ENCODE measurements around the gene YAF2.
A peak's percentile ranks its signal among the peaks of the same experiment; 100 is the strongest.
"Not testable (repeated sequence)": the region's sequence is repeated elsewhere in the genome, so short reads cannot be mapped to it uniquely, and the experiment has no call there.

The YAF2 gene

DNA sequence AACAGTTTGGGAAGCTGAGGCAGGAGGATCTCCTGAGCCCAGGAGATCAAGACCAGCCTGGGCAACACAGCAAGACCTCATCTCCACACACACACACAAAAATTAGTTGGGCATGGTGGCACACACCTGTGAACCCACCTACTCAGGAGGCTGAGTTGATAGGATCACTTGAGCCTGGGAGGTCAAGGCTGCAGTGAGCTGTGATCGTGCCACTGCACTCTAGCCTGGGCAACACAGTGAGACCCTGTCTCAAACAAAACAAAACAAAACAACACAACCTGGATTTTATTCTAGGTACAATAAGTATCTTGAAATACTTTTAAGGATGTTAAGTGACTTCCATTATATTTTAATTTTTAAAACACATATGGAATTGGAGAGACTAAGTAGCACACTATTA lies 45.8 kb downstream of the YAF2 start:
- DNase-seq, result no peak

DNA sequence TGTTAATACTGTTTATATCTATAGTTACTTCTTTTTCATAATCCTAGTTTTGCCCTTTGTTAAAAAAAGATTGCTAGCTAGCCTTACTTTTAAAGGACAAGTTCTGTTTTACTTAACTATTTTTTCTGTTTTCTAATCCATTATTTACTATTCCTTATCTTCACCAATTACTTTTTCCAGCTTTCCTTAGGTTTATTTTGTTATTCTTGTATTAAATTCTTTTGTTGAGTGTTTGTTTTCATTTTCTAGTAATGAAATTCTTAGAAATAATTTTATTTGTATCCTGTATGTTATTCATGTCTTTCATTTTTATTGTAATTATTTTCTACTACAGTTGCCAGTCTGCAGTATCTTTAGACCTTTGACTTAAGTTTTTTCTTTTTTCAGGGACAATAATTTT lies 47.7 kb downstream of the YAF2 start:
- DNase-seq, result no peak

DNA sequence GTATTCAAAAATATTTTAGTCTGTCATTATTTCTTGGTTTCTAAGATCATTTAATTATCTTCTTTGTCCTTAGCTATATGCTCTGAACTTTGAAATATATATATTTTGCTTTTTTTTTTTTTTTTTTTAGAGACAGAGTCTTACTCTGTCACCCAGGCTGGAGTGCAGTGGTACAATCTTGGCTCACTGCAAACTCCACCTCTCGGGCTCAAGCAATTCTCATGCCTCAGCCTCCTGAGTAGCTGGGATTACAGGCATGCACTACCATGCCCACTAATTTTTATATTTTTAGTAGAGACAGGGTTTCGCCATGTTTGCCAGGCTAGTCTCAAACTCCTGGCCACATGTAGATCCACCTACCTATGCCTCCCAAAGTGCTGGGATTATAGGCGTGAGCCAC lies 49.8 kb downstream of the YAF2 start:
- not testable (repeated sequence) for DNase-seq

- DNase-seq, result no peak
These were observed 50.2 kb downstream of the YAF2 start for GRCh38 chr12:42187799-42188198.

- DNase-seq, result no peak
These were observed 51.3 kb downstream of the YAF2 start for GRCh38 chr12:42186793-42187192.

DNA sequence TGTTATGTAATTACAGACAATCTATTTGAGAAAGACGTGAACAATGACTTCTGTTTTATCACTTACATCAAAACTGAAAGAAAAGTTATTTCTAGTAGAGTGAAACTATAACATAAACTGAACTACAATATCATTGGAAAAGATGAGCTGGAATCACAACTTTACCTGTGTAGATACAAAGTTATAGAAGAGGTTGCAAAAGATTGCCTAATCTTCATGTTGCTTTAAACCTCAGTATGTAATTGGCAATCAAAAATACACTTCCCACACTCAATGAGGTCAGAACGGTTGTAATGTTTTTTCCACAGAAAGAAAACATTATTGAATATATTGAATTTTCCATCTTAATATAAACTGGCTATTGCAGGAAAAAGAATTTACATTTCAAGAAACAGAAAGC lies 55.7 kb downstream of the YAF2 start:
- no peak for DNase-seq

DNA sequence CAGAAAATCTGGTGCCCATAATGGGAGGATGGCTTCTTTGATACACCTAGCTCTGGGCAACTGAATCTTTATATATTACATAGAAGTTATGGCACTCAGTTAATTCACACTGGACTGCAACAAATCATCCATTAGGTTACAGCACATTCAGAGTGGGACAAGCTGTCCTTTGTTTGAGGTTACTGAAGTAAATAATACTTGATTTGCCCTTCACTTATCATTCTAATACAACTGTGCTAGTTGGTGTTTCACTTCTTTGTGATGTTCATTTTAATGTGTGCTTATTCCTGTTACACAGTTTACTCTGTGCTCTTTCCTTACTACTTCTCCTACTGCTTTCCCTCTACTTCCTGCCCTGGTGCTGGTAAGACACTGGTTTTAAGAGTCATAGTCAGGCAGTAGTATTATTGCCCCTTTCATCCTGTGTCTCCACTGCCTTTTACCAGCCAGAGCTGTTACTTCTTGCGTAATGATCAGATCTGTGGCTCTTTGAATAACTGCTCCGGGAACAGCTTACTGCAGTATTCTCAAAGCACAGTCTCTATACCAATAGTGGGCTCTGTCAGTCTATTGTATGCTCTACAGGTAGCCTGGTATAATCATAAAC lies 57.0 kb downstream of the YAF2 start:
- peak; percentile 18 for DNase-seq

DNA sequence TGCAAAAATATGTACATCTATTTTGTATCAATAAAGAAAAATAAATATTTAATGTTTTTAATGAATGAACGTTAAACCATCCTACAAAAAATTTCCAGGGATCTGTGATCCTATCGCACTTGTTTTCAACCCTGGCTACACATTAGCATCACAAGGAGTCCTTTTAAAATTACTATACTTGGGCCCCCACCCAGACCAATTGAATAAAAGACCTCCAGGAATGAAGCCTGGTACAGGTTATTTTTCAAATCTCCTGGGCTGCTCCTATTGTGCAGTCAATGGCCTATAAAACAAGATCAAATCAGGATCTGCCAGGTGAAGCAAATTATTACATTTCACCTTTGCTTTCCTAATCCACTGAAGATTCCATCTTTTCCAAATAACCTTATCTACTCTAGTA lies 59.9 kb downstream of the YAF2 start:
- DNase-seq, result no peak

GRCh38 chr12:42174978-42175377 lies 63.1 kb downstream of the YAF2 start:
- DNase-seq, result no peak

DNA sequence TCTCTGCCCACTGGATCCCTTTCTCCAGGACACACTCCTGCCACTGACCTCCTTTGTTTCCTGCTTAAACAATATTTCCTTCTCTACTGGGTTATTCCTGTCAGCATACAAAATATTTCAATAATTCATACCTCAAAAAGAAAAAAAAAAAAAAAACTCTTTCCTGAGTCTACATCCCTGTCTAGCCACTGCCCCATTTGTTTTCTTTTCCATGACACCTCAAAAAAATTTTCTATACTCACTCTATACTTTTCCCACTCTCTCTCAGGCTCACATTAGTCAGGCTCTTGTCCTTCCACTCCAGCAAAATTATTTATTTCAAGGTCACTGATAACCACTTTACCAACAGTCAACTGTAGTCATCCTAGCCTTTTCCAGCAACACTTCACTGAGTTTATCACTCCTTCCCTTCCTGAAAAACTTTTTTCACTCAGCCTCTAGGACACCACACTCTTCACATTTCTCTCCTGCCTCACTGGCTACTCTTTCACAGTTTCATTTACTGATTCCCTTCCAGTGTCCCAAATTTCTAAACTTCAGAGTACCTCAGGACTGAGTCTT lies 64.0 kb downstream of the YAF2 start:
- DNase-seq, result no peak

DNA sequence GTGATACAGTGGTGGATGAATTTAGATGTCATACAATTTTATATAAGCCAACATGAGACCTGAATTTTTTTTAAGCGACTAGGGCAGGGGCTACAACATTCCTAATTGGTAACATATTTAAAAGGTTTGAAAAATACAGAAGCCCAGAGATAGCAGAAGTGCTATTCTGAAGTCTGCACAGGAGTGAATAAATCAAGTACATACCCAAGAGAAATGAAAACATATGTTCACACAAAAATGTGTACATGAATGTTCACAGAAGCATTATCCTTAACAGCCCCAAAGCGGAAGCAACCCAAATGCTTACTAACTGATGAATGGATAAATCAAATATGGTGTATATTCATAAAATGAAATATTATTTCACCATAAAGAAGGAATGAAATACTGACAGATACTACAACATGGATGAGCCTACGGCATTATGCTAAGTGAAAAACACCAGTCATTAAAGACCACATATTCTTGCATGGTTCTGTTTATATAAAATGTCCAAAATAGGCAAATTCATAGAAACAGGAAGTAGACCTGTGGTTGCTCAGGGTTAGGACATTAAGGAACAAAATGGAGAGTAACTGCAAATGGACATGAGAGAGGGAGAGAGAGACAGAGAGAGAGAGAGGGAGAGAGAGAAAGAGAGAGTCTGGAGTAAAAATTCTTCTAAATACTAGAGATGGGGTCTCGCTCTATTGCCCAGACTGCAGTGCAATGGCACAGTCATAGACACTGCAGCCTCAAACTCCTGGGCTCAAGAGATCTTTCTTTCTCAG lies 65.4 kb downstream of the YAF2 start:
- no peak for DNase-seq

DNA sequence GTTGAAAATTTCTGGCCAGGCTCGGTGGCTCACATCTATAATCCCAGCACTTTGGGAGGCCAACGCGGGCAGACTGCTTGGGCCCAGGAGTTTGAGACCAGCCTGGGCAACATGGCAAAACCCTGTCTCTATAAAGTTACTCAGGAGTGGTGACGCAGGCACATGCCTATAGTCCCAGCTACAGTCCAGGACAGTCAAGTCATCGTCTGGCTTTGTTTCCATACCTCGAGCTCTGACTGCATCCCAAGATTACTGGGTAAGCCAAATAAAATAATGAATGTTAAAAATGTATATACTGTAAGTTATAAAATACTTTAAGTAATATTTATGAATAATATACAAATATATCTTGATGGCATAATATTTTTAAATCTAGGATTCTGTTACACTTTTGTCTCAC lies 70.3 kb downstream of the YAF2 start:
- DNase-seq, result no peak

DNA sequence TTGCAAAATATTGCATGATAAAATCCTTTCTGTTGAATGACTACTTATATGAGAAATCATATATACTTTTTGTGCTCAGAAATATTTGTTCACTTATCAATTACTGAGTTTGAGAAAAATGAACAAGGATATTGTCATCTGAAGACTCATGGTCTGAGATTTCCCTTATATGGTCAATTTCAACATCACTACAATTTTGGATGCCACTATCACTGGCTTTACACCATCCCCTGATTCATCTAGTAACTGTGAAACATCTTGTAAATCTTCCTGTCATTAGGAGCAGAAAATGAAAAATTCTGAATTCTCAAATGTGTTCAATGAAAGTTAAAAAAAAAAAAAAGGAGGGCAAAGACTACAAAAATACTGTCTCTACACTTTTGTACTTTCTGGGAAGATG lies 71.5 kb downstream of the YAF2 start:
- peak; percentile 29 for DNase-seq

DNA sequence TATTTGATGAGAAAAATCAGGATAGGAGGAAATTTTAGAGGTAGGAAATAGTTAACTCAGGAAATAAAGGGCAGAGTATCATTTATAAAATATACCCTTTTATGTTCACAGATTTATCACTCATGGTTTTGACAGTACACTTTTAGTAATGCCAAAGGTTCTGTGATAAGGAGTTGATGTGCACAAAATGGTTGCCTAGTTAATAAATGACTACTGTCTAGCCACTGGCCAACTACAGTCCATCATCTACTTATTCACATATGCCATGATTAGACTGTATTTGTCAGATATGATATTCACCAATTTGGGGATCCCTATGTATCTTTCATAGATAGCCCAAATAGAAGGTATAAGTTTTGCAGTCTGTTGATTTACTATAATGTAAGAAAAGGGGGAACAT lies 74.1 kb downstream of the YAF2 start:
- DNase-seq, result no peak

- no peak for DNase-seq
These were observed 75.1 kb downstream of the YAF2 start for GRCh38 chr12:42162965-42163364.

DNA sequence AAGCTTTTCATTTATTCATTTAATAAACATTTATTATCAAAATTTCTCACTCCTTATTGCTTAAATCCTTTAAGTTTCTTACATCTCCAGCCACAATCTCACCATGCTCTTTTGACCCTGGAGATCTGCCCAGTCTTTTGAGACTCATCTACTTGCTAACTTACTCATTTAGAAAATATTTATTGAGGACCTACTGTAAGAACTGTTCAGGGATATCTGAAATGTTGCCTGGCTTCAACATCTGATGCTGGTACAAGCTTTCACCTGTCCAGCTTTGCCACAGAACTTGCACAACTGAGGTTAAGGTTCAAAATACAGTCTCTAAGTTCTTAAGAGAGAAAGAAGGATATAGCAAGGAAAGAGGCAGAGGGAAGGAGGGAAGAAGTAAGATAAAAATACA lies 75.9 kb downstream of the YAF2 start:
- peak; percentile 77 for DNase-seq

- DNase-seq, result no peak
These were observed 76.5 kb downstream of the YAF2 start for GRCh38 chr12:42161529-42161928.

DNA sequence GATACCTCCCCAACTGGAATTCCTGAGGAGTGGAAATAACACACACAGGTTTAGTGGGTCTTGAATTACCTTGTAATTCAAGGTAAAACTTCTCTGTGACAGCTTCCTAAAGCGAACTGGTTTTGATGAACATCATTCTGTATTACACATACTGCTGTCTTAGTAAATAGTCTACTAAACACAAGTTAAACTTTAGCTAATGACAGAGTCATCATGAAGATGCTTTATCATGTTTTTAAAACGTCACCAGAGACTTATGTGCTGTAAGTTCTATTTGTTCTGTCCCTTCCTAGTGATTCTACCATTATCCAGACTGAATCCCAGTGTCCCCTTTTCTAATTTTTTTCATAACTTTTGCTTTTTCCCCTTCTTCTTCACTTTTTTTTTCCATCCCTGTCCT lies 81.8 kb downstream of the YAF2 start:
- DNase-seq, result no peak

GRCh38 chr12:42145552-42146215 lies 92.4 kb downstream of the YAF2 start:
- peak; percentile 6 for DNase-seq

DNA sequence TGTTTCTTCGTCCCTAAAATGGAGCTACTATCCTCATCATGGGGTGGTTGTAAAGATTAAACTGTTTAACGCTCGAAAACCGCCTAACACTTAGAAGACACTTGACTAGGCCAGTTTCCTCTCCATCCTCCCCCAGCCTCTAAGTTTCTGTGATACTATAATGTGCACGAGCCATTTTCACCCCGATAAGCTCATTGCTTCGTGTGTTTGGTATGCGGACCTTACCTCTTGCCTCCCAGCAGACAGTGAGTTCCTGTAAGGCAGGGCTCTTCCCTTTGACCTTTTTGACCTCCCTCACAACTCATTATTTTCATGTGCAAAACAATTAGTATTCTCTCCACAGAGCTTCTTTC lies 92.9 kb downstream of the YAF2 start:
- no peak for DNase-seq

DNA sequence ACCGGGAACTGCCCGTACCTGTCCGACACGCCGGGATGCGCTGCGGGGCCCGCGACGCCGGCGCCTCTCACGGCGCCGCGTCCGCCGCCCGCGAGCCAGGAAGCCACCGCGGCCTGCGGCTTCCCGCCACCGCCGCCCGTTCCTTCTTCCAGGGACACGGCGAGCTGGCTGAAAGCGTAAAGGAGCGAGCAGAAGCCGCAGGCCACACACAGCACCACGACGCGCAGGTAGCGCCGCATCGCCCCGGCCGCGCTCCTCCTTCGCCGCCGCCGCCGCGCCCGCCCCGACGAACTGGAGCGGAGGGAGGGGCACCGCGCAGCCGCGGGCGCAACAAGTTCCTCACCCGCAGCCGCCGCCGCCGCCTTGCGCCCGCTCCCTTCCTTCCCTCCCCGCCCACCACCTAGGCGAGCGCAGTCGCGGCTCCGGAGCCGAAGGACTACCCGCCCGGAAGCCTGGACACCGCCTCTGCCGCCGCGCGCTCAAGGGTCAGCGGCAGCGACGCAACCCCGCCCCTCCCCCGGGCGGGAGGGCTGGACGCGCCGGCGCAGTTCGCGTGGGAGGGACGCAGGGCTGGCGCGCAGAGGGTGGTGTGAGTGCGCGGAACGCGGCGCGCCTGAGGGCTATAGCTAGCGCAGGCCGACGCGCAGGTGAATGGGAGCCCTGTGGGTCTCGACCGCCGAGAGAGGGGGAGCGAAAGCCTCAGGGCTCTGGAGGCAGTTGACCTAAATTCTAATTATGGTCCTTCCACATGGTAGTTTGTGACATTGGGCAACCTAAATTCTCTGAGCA lies 93.4 kb downstream of the YAF2 start, which contains the start of gene GXYLT1:
Gene GXYLT1 (minus strand): TSS at position 467 of the 789 bp plus-strand sequence. CDS start 228 bp downstream, at position 239.
- peak; percentile 96 for DNase-seq

DNA sequence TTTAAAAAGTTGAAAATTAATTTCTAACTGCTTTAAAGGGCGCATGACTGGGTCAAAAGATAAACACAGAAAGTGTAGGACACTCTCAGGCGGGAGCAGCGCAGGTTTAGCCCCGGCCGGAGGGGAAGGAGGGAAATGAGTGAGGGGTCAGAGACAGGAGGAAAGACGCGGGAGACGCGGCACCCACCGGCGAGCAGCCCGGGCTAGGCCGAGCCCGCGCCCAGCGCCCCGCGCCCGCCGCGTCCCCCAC lies 94.0 kb downstream of the YAF2 start:
- DNase-seq, result peak; percentile 17

DNA sequence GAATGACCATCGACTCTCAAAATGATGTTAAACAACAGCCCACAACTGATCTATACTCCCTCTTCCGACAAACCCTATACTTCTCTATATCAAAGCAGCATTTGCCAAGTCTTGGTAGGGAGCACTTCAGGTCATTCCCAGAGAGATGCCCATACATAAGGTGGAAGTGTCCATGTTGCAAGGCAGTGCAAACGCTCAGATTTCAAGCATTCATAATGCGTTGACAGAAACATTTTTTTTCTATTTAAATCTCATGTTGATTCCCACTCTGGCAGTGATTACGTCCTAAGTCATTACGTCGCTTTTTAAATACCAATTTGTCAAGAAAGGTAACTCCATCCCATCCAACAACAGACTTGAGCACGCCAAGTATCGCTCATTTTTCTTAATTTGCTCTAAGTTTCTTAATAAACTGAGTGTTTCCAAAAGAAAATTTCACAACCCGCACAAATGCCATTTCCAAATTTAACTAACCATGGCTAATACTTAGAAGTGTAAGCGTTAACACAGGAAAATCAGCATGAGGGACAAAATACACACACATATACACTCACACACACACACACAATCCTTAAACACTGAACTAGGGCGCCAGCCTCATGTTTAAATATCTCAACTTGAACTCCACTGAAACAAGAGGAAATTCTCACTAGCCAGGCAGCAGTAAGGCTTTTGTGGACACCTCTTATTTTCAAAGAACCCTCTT lies 94.4 kb downstream of the YAF2 start:
- peak; percentile 18 for DNase-seq

Measured in EL (cell line).